HepG2 (cell line): ENCODE measurements around the gene LIPC.

ENCODE experiments used
- JDP2 ChIP-seq: sonication (generic); formaldehyde crosslinking; IDR thresholded peaks from 2 replicates; pipeline ENCODE4 v1.8.1; 2022; ENCODE audit warnings: missing genetic modification reagents, borderline replicate concordance
- NFYB ChIP-seq: sonication (generic); formaldehyde crosslinking; IDR thresholded peaks from 2 replicates; pipeline ENCODE4 v1.4.0; 2020; ENCODE audit warnings: missing genetic modification reagents
- POLR2A ChIP-seq, 2 experiments: IDR thresholded peaks; 2 replicates each; pipeline ENCODE4 v1.6.1; 2011; ENCODE audit warnings: low read depth in 2 of 2, low read length in 2 of 2, mild to moderate bottlenecking in 1 of 2, moderate library complexity in 1 of 2; ENCODE audit not compliant: insufficient read depth in 1 of 2
- REST ChIP-seq, 2 experiments: IDR thresholded peaks; 2 replicates each; pipeline ENCODE4 v1.6.1; 2011 to 2012; ENCODE audit warnings: low read length in 2 of 2, borderline replicate concordance in 1 of 2, low read depth in 1 of 2, mild to moderate bottlenecking in 1 of 2, moderate library complexity in 1 of 2
- SP5 ChIP-seq: IDR thresholded peaks from 2 replicates; pipeline ENCODE4 v1.6.1; 2016; ENCODE audit warnings: low read depth, borderline replicate concordance
- ZNF317 ChIP-seq: sonication (generic); formaldehyde crosslinking; IDR thresholded peaks from 2 replicates; pipeline ENCODE4 v1.5.0; 2020; ENCODE audit warnings: mild to moderate bottlenecking, missing genetic modification reagents

- TF ChIP-seq JDP2 (no peak), ZNF317 (no peak), SP5 (no peak), NFYB (no peak), REST (IDR thresholded peaks at IDR 0.05; ENCODE audit: borderline replicate concordance in 1 of 2, low read depth in 1 of 2, low read length in 2 of 2) (no peak), POLR2A (IDR thresholded peaks at IDR 0.05; ENCODE audit: insufficient read depth in 1 of 2, low read depth in 2 of 2, low read length in 2 of 2) (no peak)
Measured at GRCh38 chr15:58407778-58408177, 24.0 kb upstream of the LIPC start.
